ENCODE data around the gene DLK1. TPM values are rescaled to one million over a fixed set of nuclear protein-coding genes. Genes with fewer than 3 reads are reported as not detected.

DLK1 gene
- polyA plus RNA-seq, 1 donor (not counting 4 experiments of a cell fraction or from before 2014, with no cell fraction given) = not detected

DNA sequence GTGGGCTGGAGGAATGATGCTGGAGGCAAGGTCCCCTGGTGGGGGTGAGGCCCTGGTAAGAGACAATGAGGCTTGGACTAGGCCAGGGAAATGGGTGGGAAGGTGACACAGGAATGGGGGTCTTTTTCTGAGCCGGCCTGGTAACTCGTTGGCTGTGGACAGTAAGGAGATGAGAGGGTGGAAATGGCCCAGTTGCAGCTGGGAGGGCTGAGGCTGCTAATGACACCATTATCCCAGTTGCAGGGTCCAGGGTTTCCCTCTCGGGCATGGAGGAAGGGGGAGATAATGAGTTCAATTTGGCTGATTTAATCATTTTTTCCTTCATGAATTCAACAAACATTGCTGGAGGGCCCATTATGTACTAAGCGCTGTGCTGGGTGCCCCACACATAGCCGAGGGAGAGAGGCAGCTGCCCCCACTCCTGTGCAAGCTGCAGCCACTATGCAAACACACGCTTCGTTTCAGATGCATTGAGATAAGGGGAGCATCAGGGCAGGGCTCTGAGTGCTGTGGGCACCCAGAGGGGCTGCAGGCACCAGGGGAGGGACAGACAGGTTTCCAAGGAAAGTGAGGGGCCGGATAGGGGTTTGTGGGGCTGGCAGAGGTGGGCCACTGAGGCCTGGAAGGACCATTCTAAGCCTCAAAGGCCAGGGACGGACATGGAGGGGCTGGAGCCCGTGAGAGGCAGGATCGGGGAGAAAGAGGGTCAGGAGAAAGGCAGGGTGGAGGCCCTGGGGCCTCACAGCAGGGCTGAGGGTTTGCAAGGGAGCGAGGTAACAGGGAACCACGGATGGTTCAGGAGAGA lies 56.0 kb downstream of the DLK1 start:
- DNase-seq (ENCODE audit: low read depth, low spot score) (no peak), FAIRE-seq (no peak)
- H4K20me1 ChIP-seq (ENCODE audit: control insufficient read depth, extremely low read depth, insufficient read depth, low read length) = peaks cover 3% of the 10 kb centered on the region
- H3K9ac ChIP-seq (ENCODE audit: control insufficient read depth, extremely low read depth, insufficient read depth, low read length) = no peak overlapping the region
- no peaks in the 10 kb centered on the region for H3K4me1 ChIP-seq (ENCODE audit: control insufficient read depth, extremely low read depth, insufficient read depth, low read length)
- H3K9me3 ChIP-seq (ENCODE audit: control insufficient read depth, low read depth, low read length) = no peaks in the 10 kb centered on the region
- no peak overlapping the region for H3K27ac ChIP-seq (ENCODE audit: control insufficient read depth, insufficient read depth, low read length)
- dilution Hi-C loops (cut with MboI; ENCODE audit: extremely low pct_ligation_motif_present, low sequenced_read_pairs) = no loop called here
- H3K36me3 ChIP-seq (ENCODE audit: control insufficient read depth in 2 of 2, extremely low read depth in 1 of 2, insufficient read depth in 2 of 2, low read length in 2 of 2) = no peaks in the 10 kb centered on the region
- TF ChIP-seq EZH2 (IDR thresholded peaks at IDR 0.05; ENCODE audit: low read length) = no peak
- no peak for TF ChIP-seq CTCF (optimal IDR thresholded peaks at IDR 0.05 in 1 of 3, IDR thresholded peaks at IDR 0.05 in 1 of 3, conservative IDR thresholded peaks at IDR 0.05 in 1 of 3; ENCODE audit: extremely low read depth in 1 of 3, insufficient read depth in 2 of 3, low read length in 3 of 3)
- no peak overlapping the region for H3K4me2 ChIP-seq (ENCODE audit: control insufficient read depth, extremely low read depth, insufficient read depth, low read depth, low read length)
- H3K79me2 ChIP-seq (ENCODE audit: control insufficient read depth, insufficient read depth, low read length) = no peaks in the 10 kb centered on the region
- peaks cover 49% of the 10 kb centered on the region for H3K27me3 ChIP-seq (ENCODE audit: control insufficient read depth, extremely low read depth, insufficient read depth, low read length)
- no peak overlapping the region for H3K4me3 ChIP-seq (ENCODE audit: control insufficient read depth in 2 of 3, extremely low read depth in 1 of 3, insufficient read depth in 2 of 3, low read depth in 1 of 3, low read length in 3 of 3)
- H3K9me1 ChIP-seq (ENCODE audit: control insufficient read depth, extremely low read depth, insufficient read depth, low read length) = no peaks in the 10 kb centered on the region
- H2AFZ ChIP-seq (ENCODE audit: control insufficient read depth, low read length) = no peak overlapping the region

DNA sequence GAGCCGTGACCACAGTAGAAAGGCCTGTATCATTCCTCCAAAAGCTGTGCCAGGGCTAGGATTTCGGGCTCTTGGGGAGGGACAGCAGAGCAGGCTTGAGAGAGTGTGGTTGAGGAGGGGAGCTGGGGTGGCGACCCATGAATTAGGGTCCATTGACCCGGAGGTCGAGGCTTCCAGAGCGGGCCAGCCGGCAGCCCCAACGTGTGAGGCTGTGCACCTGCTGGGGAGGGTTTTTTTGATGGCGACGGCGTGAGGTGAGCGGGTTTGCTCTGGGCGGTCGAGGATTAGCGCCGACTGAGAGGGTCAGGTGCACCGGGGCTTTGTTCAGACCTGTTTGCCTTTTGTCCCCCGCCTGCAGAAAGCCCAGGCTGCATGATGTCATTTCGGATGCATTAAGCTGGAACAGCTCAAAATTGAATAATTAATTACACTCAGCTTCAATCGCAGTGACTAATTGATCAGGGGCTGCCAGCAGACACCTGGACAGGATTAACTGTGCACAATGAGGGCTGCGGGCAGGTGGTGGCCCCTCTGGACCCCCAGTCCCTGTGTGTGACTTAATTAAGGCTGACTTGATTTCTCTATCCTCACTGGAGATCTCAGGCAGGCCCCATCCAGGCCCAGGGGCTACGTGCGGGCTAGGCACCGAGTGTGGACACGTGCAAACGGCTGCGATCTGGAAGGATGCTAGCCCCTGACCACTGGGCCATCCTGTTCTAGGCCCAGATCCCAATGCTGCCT lies 57.1 kb downstream of the DLK1 start:
- TF ChIP-seq CTCF (optimal IDR thresholded peaks at IDR 0.05 in 1 of 3, IDR thresholded peaks at IDR 0.05 in 1 of 3, conservative IDR thresholded peaks at IDR 0.05 in 1 of 3; ENCODE audit: extremely low read depth in 1 of 3, insufficient read depth in 2 of 3, low read length in 3 of 3) (no peak), EZH2 (IDR thresholded peaks at IDR 0.05; ENCODE audit: low read length) (no peak)
- no peaks in the 10 kb centered on the region for H3K9me1 ChIP-seq (ENCODE audit: control insufficient read depth, extremely low read depth, insufficient read depth, low read length)
- FAIRE-seq = no peak
- peaks cover 38% of the 10 kb centered on the region for H3K27me3 ChIP-seq (ENCODE audit: control insufficient read depth, extremely low read depth, insufficient read depth, low read length)
- dilution Hi-C loops (cut with MboI; ENCODE audit: extremely low pct_ligation_motif_present, low sequenced_read_pairs) = no loop called here
- H3K4me2 ChIP-seq (ENCODE audit: control insufficient read depth, extremely low read depth, insufficient read depth, low read depth, low read length) = no peak overlapping the region
- no peak for DNase-seq (ENCODE audit: low read depth, low spot score)
- no peak overlapping the region for H3K27ac ChIP-seq (ENCODE audit: control insufficient read depth, insufficient read depth, low read length)
- peaks cover 3% of the 10 kb centered on the region for H4K20me1 ChIP-seq (ENCODE audit: control insufficient read depth, extremely low read depth, insufficient read depth, low read length)
- H3K9me3 ChIP-seq (ENCODE audit: control insufficient read depth, low read depth, low read length) = no peaks in the 10 kb centered on the region
- no peaks in the 10 kb centered on the region for H3K4me1 ChIP-seq (ENCODE audit: control insufficient read depth, extremely low read depth, insufficient read depth, low read length)
- H3K79me2 ChIP-seq (ENCODE audit: control insufficient read depth, insufficient read depth, low read length) = no peaks in the 10 kb centered on the region
- no peak overlapping the region for H3K9ac ChIP-seq (ENCODE audit: control insufficient read depth, extremely low read depth, insufficient read depth, low read length)
- no peak overlapping the region for H3K4me3 ChIP-seq (ENCODE audit: control insufficient read depth in 2 of 3, extremely low read depth in 1 of 3, insufficient read depth in 2 of 3, low read depth in 1 of 3, low read length in 3 of 3)
- H2AFZ ChIP-seq (ENCODE audit: control insufficient read depth, low read length) = no peak overlapping the region
- no peaks in the 10 kb centered on the region for H3K36me3 ChIP-seq (ENCODE audit: control insufficient read depth in 2 of 2, extremely low read depth in 1 of 2, insufficient read depth in 2 of 2, low read length in 2 of 2)
